Mucosa of gallbladder (tissue), 1 donor: ENCODE data around the gene PACS1. TPM values are rescaled to one million over a fixed set of nuclear protein-coding genes. Genes with fewer than 3 reads are reported as not detected.

Experiments used
- DNase-seq: peaks from one replicate; pipeline ENCODE4 v3.0.0-alpha.2; 2020; ENCODE audit warnings: low spot score
- total RNA-seq: library from RNA; stranded (reverse); gene quantifications from one replicate; pipeline ENCODE4 v1.2.1, GENCODE V29; 2021
- donor health status: DM: no; HTN: no; CAD: no.

The PACS1 gene
- total RNA-seq, 1 donor from 2014 or later: 68.0 TPM

- no peak for DNase-seq
Observed at GRCh38 chr11:66050581-66051231, 19.4 kb upstream of the PACS1 start.

- DNase-seq: no peak
Observed at GRCh38 chr11:66051371-66051765, 18.7 kb upstream of the PACS1 start.

GRCh38 chr11:66051766-66052663 is 18.1 kb upstream of the PACS1 start, which contains the start of gene SF3B2:
Gene SF3B2, plus strand, starts transcription at chr11:66052364. Its CDS starts 21 bp downstream, at chr11:66052385.
- peak; percentile 98 for DNase-seq

GRCh38 chr11:66052664-66052982 is 17.4 kb upstream of the PACS1 start:
- no peak for DNase-seq

GRCh38 chr11:66055021-66055420 is 15.1 kb upstream of the PACS1 start:
- DNase-seq: no peak

GRCh38 chr11:66056501-66056900 is 13.6 kb upstream of the PACS1 start:
- DNase-seq: no peak

- no peak for DNase-seq
Observed at GRCh38 chr11:66059966-66060680, 9.9 kb upstream of the PACS1 start.

GRCh38 chr11:66061268-66061667 is 8.8 kb upstream of the PACS1 start:
- DNase-seq: no peak

- DNase-seq: no peak
Observed at GRCh38 chr11:66062408-66062807, 7.7 kb upstream of the PACS1 start.

- no peak for DNase-seq
Observed at GRCh38 chr11:66063900-66064299, 6.2 kb upstream of the PACS1 start.

GRCh38 chr11:66064571-66064970 is 5.5 kb upstream of the PACS1 start:
- no peak for DNase-seq

GRCh38 chr11:66066751-66067150 is 3.3 kb upstream of the PACS1 start:
- no peak for DNase-seq

- DNase-seq: no peak
Observed at GRCh38 chr11:66067640-66068039, 2.4 kb upstream of the PACS1 start.

GRCh38 chr11:66068154-66068821 is 1.8 kb upstream of the PACS1 start:
- DNase-seq: peak; percentile 67

- no peak for DNase-seq
Observed at GRCh38 chr11:66068923-66069714, 953 bp upstream of the PACS1 start.

GRCh38 chr11:66070604-66071380 is 720 bp downstream of the PACS1 start:
- no peak for DNase-seq

- no peak for DNase-seq
Observed at GRCh38 chr11:66071381-66071801, 1.3 kb downstream of the PACS1 start.

GRCh38 chr11:66072081-66072480 is 2.0 kb downstream of the PACS1 start:
- no peak for DNase-seq

- DNase-seq: no peak
Observed at GRCh38 chr11:66072518-66072917, 2.4 kb downstream of the PACS1 start.

- no peak for DNase-seq
Observed at GRCh38 chr11:66073669-66074068, 3.6 kb downstream of the PACS1 start.
